Keratinocyte (primary cell): Measurements from ENCODE around the gene DENND1A. TPM values are rescaled to one million over a fixed set of nuclear protein-coding genes. Genes with fewer than 3 reads are reported as not detected.

Source experiments
- DNase-seq: peaks from one replicate; pipeline ENCODE4 v3.0.0-alpha.2; 2011; ENCODE audit warnings: low read depth, missing footprints, low spot score
- FAIRE-seq: peaks from 2 replicates; lab custom pipeline; 2011; peaks lifted over from hg19 to GRCh38; lab: Jason Lieb, UNC
- H2AFZ ChIP-seq: 2 replicates; pipeline ENCODE4 v1.6.0; 2012; ENCODE audit warnings: low read length, control low read depth, inconsistent platforms; ENCODE audit not compliant: control insufficient read depth
- H3K27ac ChIP-seq: 2 replicates; pipeline ENCODE4 v1.5.1; 2011; ENCODE audit warnings: low read length; ENCODE audit not compliant: control insufficient read depth, insufficient read depth
- H3K27me3 ChIP-seq: 3 replicates; pipeline ENCODE4 v1.6.0; 2011; ENCODE audit warnings: low read length; ENCODE audit not compliant: control insufficient read depth, insufficient read depth; ENCODE audit errors: extremely low read depth
- H3K36me3 ChIP-seq, 2 experiments: 2 replicates in 1 of 2; 3 replicates in 1 of 2; pipeline ENCODE4 v1.5.1; 2011; ENCODE audit warnings: low read length in 2 of 2, mild to moderate bottlenecking in 1 of 2; ENCODE audit not compliant: control insufficient read depth in 2 of 2, insufficient read depth in 2 of 2; ENCODE audit errors: extremely low read depth in 1 of 2
- H3K4me1 ChIP-seq: 3 replicates; pipeline ENCODE4 v1.5.1; 2011; ENCODE audit warnings: low read length; ENCODE audit not compliant: control insufficient read depth, insufficient read depth; ENCODE audit errors: extremely low read depth
- H3K4me2 ChIP-seq: 3 replicates; pipeline ENCODE4 v1.6.0; 2011; ENCODE audit warnings: low read depth, low read length; ENCODE audit not compliant: control insufficient read depth, insufficient read depth; ENCODE audit errors: extremely low read depth
- H3K4me3 ChIP-seq, 3 experiments: fragments of 200-600 bp in 1 of 3; sonication (generic) in 1 of 3; 2 replicates in 2 of 3; 3 replicates in 1 of 3; pipeline ENCODE4 v1.5.1; 2011 to 2016; ENCODE audit warnings: low read length in 3 of 3, mild to moderate bottlenecking in 3 of 3, control low read depth in 2 of 3, inconsistent platforms in 1 of 3, low read depth in 1 of 3, mixed read lengths in 1 of 3, mixed run types in 1 of 3, moderate library complexity in 1 of 3; ENCODE audit not compliant: control insufficient read depth in 2 of 3, insufficient read depth in 2 of 3; ENCODE audit errors: extremely low read depth in 1 of 3
- H3K79me2 ChIP-seq: 2 replicates; pipeline ENCODE4 v1.6.0; 2012; ENCODE audit warnings: low read length; ENCODE audit not compliant: control insufficient read depth, insufficient read depth
- H3K9ac ChIP-seq: 3 replicates; pipeline ENCODE4 v1.6.0; 2011; ENCODE audit warnings: low read length; ENCODE audit not compliant: control insufficient read depth, insufficient read depth; ENCODE audit errors: extremely low read depth
- H3K9me1 ChIP-seq: 3 replicates; pipeline ENCODE4 v1.6.0; 2011; ENCODE audit warnings: low read length; ENCODE audit not compliant: control insufficient read depth, insufficient read depth; ENCODE audit errors: extremely low read depth
- H3K9me3 ChIP-seq: 2 replicates; pipeline ENCODE4 v1.5.1; 2012; ENCODE audit warnings: low read depth, low read length; ENCODE audit not compliant: control insufficient read depth
- H4K20me1 ChIP-seq: 3 replicates; pipeline ENCODE4 v1.6.0; 2011; ENCODE audit warnings: low read length; ENCODE audit not compliant: control insufficient read depth, insufficient read depth; ENCODE audit errors: extremely low read depth
- EZH2 ChIP-seq: IDR thresholded peaks from one replicate; pipeline ENCODE4 v1.6.1; 2012; ENCODE audit warnings: inconsistent platforms, mild to moderate bottlenecking, low read length, moderate library complexity
- dilution Hi-C: fragments of 300-500 bp; cut with MboI; formaldehyde crosslinking; loops from one replicate; pipeline ENCODE4 v1.7.0; 2020; ENCODE audit warnings: low sequenced_read_pairs; ENCODE audit not compliant: extremely low pct_ligation_motif_present
- polyA plus RNA-seq, 5 experiments: library from polyadenylated mRNA; depleted of rRNA in 3 of 5; stranded (reverse) in 3 of 5; stranded (forward) in 1 of 5; unstranded in 1 of 5; fragments of >200 nt; gene quantifications; 1 replicate in 1 of 5; 2 replicates in 3 of 5; 3 replicates in 1 of 5; pipeline versions ENCODE4 v1.2.1 to v1.2.3, GENCODE V29; 2011 to 2012; ENCODE audit warnings: missing spikeins in 2 of 5, low read depth in 1 of 5, low replicate concordance in 1 of 5
- TF ChIP-seq, protein P1 (sequence below), 3 experiments: IDR thresholded peaks in 1 of 3; conservative IDR thresholded peaks in 1 of 3; optimal IDR thresholded peaks in 1 of 3; 2 replicates in 2 of 3; 3 replicates in 1 of 3; pipeline versions ENCODE3 to v1.5.1; 2011; ENCODE audit warnings: low read length in 3 of 3, mild to moderate bottlenecking in 3 of 3, moderate library complexity in 2 of 3, control low read depth in 1 of 3, inconsistent platforms in 1 of 3; ENCODE audit not compliant: insufficient read depth in 2 of 3; ENCODE audit errors: extremely low read depth in 1 of 3

Gene DENND1A
- polyA plus RNA-seq, 1 donor (not counting 4 experiments of a cell fraction or from before 2014, with no cell fraction given) = 13.0 TPM

DNA sequence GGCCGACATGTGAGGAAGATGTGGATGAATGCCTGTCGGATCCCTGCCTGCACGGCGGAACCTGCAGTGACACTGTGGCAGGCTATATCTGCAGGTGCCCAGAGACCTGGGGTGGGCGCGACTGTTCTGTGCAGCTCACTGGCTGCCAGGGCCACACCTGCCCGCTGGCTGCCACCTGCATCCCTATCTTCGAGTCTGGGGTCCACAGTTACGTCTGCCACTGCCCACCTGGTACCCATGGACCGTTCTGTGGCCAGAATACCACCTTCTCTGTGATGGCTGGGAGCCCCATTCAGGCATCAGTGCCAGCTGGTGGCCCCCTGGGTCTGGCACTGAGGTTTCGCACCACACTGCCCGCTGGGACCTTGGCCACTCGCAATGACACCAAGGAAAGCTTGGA lies 559.8 kb downstream of the DENND1A start:
- Histone ChIP-seq H3K79me2 (no peaks in the 10 kb centered on the region), H3K27ac (no peak overlapping the region), H2AFZ (no peak overlapping the region), H3K9ac (no peak overlapping the region), H3K9me3 (no peaks in the 10 kb centered on the region), H3K4me3 (no peak overlapping the region), H3K4me1 (no peaks in the 10 kb centered on the region), H4K20me1 (no peaks in the 10 kb centered on the region), H3K36me3 (no peaks in the 10 kb centered on the region), H3K4me2 (no peak overlapping the region), H3K27me3 (peaks cover 55% of the 10 kb centered on the region), H3K9me1 (no peaks in the 10 kb centered on the region)
- TF ChIP-seq EZH2 = no peak
- TF ChIP-seq, protein P1, sequence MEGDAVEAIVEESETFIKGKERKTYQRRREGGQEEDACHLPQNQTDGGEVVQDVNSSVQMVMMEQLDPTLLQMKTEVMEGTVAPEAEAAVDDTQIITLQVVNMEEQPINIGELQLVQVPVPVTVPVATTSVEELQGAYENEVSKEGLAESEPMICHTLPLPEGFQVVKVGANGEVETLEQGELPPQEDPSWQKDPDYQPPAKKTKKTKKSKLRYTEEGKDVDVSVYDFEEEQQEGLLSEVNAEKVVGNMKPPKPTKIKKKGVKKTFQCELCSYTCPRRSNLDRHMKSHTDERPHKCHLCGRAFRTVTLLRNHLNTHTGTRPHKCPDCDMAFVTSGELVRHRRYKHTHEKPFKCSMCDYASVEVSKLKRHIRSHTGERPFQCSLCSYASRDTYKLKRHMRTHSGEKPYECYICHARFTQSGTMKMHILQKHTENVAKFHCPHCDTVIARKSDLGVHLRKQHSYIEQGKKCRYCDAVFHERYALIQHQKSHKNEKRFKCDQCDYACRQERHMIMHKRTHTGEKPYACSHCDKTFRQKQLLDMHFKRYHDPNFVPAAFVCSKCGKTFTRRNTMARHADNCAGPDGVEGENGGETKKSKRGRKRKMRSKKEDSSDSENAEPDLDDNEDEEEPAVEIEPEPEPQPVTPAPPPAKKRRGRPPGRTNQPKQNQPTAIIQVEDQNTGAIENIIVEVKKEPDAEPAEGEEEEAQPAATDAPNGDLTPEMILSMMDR (optimal IDR thresholded peaks at IDR 0.05 in 1 of 3, IDR thresholded peaks at IDR 0.05 in 1 of 3, conservative IDR thresholded peaks at IDR 0.05 in 1 of 3; ENCODE audit: extremely low read depth in 1 of 3, insufficient read depth in 2 of 3, low read length in 3 of 3) = no peak
- dilution Hi-C loops = no loop called here
- no peak for FAIRE-seq
- DNase-seq = no peak

DNA sequence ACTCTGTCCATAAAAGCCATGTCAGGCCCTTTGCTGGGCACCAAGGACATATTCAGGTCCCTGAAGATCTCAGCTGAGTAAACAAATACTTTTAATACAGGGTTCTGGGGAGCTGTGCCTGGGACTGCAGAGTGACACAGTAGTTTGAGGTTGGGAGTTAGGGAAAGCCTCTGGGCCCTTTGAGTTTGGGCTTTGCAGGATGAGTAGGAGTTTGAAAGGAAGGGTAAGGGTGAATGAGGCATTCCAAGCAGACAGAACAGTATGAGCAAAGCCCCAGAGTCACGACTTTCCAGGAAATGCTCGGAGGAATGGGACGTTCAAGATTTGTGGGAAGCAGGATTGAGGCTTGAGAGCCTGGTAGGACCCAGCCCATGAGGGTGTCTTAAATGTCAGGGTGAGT lies 560.6 kb downstream of the DENND1A start:
- H3K27ac ChIP-seq = no peak overlapping the region
- H3K4me1 ChIP-seq = no peaks in the 10 kb centered on the region
- no peaks in the 10 kb centered on the region for H3K36me3 ChIP-seq
- H3K27me3 ChIP-seq = peaks cover 47% of the 10 kb centered on the region
- H3K79me2 ChIP-seq = no peaks in the 10 kb centered on the region
- no peak for TF ChIP-seq EZH2
- TF ChIP-seq, protein P1 (optimal IDR thresholded peaks at IDR 0.05 in 1 of 3, IDR thresholded peaks at IDR 0.05 in 1 of 3, conservative IDR thresholded peaks at IDR 0.05 in 1 of 3; ENCODE audit: extremely low read depth in 1 of 3, insufficient read depth in 2 of 3, low read length in 3 of 3) = no peak
- dilution Hi-C loops = no loop called here
- no peak overlapping the region for H3K4me2 ChIP-seq
- H3K9ac ChIP-seq = no peak overlapping the region
- H3K9me1 ChIP-seq = no peaks in the 10 kb centered on the region
- H4K20me1 ChIP-seq = no peaks in the 10 kb centered on the region
- DNase-seq (no peak), FAIRE-seq (no peak)
- no peak overlapping the region for H2AFZ ChIP-seq
- no peaks in the 10 kb centered on the region for H3K9me3 ChIP-seq
- H3K4me3 ChIP-seq = no peak overlapping the region
